ENCODE results near the gene SLC25A41. TPM values are rescaled to one million over a fixed set of nuclear protein-coding genes. Genes with fewer than 3 reads are reported as not detected.

The SLC25A41 gene
- total RNA-seq, 2 experiments from 2014 or later: 0.30 to 0.50 TPM

DNA sequence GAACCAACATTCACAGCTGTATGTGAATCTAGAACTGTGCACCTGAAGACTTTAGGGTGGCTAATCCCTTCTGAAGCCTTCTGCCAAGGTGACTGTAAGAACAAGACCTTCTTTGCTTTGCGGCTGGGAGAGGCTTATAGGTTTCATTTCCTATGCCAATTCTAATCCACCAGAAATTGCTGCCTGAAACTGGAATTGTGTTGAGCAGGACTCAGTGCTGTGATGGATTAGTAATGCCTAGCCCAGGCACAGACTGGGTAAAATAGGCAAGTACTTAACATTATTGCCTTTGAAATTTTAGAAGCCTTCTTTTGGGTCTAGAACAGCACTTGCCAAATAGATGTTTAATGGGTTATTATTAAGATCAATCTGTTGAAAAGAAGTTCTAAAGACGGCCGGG, 14.5 kb upstream of the SLC25A41 start:
- ATAC-seq (ENCODE audit: poor library complexity) (no peak), DNase-seq (no peak)
- Mint-ChIP-seq H3K4me3 (no peak overlapping the region), H3K27me3 (no peaks in the 10 kb centered on the region), H3K36me3 (ENCODE audit: low read depth) (peaks cover 28% of the 10 kb centered on the region), H3K4me1 (ENCODE audit: low read depth) (no peaks in the 10 kb centered on the region), H3K9me3 (peaks cover 2% of the 10 kb centered on the region), H3K27ac (no peak overlapping the region)
- Histone ChIP-seq H3K27me3 (ENCODE audit: control insufficient read depth in 1 of 2, insufficient read depth in 2 of 2, low read length in 2 of 2) (no peaks in the 10 kb centered on the region), H3K9me3 (ENCODE audit: control insufficient read depth in 1 of 2, insufficient read depth in 1 of 2, low read length in 2 of 2) (no peaks in the 10 kb centered on the region), H3K36me3 (ENCODE audit: insufficient read depth, low read length) (peaks cover 2% of the 10 kb centered on the region), H3K4me1 (ENCODE audit: insufficient read depth, low read length) (no peaks in the 10 kb centered on the region), H3K27ac (ENCODE audit: low read depth in 1 of 2, low read length in 2 of 2) (no peak overlapping the region), H3K4me3 (ENCODE audit: low read length) (no peak overlapping the region)
- ChIA-PET POLR2A (no interaction called here), CTCF (no interaction called here)
- TF ChIP-seq, protein P1, sequence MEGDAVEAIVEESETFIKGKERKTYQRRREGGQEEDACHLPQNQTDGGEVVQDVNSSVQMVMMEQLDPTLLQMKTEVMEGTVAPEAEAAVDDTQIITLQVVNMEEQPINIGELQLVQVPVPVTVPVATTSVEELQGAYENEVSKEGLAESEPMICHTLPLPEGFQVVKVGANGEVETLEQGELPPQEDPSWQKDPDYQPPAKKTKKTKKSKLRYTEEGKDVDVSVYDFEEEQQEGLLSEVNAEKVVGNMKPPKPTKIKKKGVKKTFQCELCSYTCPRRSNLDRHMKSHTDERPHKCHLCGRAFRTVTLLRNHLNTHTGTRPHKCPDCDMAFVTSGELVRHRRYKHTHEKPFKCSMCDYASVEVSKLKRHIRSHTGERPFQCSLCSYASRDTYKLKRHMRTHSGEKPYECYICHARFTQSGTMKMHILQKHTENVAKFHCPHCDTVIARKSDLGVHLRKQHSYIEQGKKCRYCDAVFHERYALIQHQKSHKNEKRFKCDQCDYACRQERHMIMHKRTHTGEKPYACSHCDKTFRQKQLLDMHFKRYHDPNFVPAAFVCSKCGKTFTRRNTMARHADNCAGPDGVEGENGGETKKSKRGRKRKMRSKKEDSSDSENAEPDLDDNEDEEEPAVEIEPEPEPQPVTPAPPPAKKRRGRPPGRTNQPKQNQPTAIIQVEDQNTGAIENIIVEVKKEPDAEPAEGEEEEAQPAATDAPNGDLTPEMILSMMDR (IDR thresholded peaks at IDR 0.05): no peak
- intact Hi-C loops (cut with DNase I, micrococcal nuclease): no loop called here

DNA sequence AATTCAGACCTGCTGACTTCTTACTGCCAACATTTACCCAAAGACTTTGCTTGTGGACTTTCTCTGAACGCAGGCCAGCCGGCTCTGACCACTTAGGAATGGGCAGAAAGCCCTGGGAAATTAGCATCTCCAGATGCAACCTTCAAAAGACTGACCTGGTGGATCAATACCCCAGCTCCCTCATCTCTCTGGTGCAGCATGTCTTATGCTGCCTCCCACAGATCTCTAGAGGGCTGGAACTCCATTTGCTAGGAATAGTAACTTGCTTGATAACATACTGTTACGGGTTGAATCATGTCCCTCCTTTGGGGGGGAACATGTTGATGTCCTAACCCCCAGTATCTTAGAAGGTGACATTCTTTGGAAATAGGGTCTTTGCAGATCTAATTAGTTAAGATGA, 12.9 kb upstream of the SLC25A41 start:
- ChIA-PET POLR2A (no interaction called here), CTCF (no interaction called here)
- TF ChIP-seq, protein P1 (IDR thresholded peaks at IDR 0.05): no peak
- Histone ChIP-seq H3K4me1 (ENCODE audit: insufficient read depth, low read length) (no peaks in the 10 kb centered on the region), H3K27ac (ENCODE audit: low read depth in 1 of 2, low read length in 2 of 2) (no peak overlapping the region), H3K9me3 (ENCODE audit: control insufficient read depth in 1 of 2, insufficient read depth in 1 of 2, low read length in 2 of 2) (no peaks in the 10 kb centered on the region), H3K36me3 (ENCODE audit: insufficient read depth, low read length) (no peaks in the 10 kb centered on the region), H3K4me3 (ENCODE audit: low read length) (no peak overlapping the region), H3K27me3 (ENCODE audit: control insufficient read depth in 1 of 2, insufficient read depth in 2 of 2, low read length in 2 of 2) (no peaks in the 10 kb centered on the region)
- DNase-seq: no peak
- H3K9me3 Mint-ChIP-seq: no peaks in the 10 kb centered on the region
- peaks cover 15% of the 10 kb centered on the region for H3K36me3 Mint-ChIP-seq (ENCODE audit: low read depth)
- H3K27me3 Mint-ChIP-seq: no peaks in the 10 kb centered on the region
- intact Hi-C loops (cut with DNase I, micrococcal nuclease): no loop called here
- no peak overlapping the region for H3K4me3 Mint-ChIP-seq
- no peak overlapping the region for H3K27ac Mint-ChIP-seq
- no peaks in the 10 kb centered on the region for H3K4me1 Mint-ChIP-seq (ENCODE audit: low read depth)
- no peak for ATAC-seq (ENCODE audit: poor library complexity)

DNA sequence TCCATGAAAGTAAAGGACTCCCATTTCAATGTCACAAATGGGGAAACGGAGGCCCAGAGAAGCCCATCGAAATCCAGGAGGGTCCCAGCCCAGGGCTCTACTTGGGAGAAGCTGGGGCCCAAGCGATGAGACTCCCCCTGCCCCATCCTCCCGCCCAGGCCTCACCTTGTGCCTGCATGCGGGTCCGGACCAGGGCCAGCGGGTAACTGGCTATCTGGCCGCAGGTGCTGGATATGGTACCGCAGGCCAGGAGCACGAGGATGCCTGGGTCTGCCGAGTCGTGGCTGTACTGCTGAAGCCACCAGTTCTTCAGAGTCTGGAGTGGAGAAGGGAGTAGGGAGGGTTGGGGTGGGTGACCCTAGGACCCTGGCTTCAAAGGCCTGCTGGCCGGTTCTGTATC, 10.4 kb upstream of the SLC25A41 start:
- TF ChIP-seq, protein P1 (IDR thresholded peaks at IDR 0.05): no peak
- no peaks in the 10 kb centered on the region for H3K9me3 Mint-ChIP-seq
- no peaks in the 10 kb centered on the region for H3K4me1 Mint-ChIP-seq (ENCODE audit: low read depth)
- Histone ChIP-seq H3K27ac (ENCODE audit: low read depth in 1 of 2, low read length in 2 of 2) (no peak overlapping the region), H3K4me3 (ENCODE audit: low read length) (no peak overlapping the region), H3K36me3 (ENCODE audit: insufficient read depth, low read length) (no peaks in the 10 kb centered on the region), H3K4me1 (ENCODE audit: insufficient read depth, low read length) (no peaks in the 10 kb centered on the region), H3K9me3 (ENCODE audit: control insufficient read depth in 1 of 2, insufficient read depth in 1 of 2, low read length in 2 of 2) (no peaks in the 10 kb centered on the region), H3K27me3 (ENCODE audit: control insufficient read depth in 1 of 2, insufficient read depth in 2 of 2, low read length in 2 of 2) (no peaks in the 10 kb centered on the region)
- H3K27ac Mint-ChIP-seq: no peak overlapping the region
- no peak for DNase-seq
- POLR2A ChIA-PET: no interaction called here
- intact Hi-C loops (cut with DNase I, micrococcal nuclease): no loop called here
- no peak overlapping the region for H3K4me3 Mint-ChIP-seq
- CTCF ChIA-PET: no interaction called here
- ATAC-seq (ENCODE audit: poor library complexity): no peak
- H3K36me3 Mint-ChIP-seq (ENCODE audit: low read depth): peaks cover 15% of the 10 kb centered on the region
- no peaks in the 10 kb centered on the region for H3K27me3 Mint-ChIP-seq
